ENCODE data around the gene NEURL3. TPM values are rescaled to one million over a fixed set of nuclear protein-coding genes. Genes with fewer than 3 reads are reported as not detected.

NEURL3 gene
- total RNA-seq, 2 donors from 2014 or later = 0.44 TPM; not detected in 1

- H3K9me3 ChIP-seq (ENCODE audit: control insufficient read depth, low read length, poor library complexity, severe bottlenecking) = peaks cover 3% of the 10 kb centered on the region
- Mint-ChIP-seq H3K4me3 (no peak overlapping the region), H3K4me1 (peaks cover 18% of the 10 kb centered on the region), H3K27ac (no peak overlapping the region), H3K27me3 (no peaks in the 10 kb centered on the region), H3K36me3 (ENCODE audit: low read depth) (peaks cover 4% of the 10 kb centered on the region)
- ATAC-seq (no peak), DNase-seq (no peak)
Observed at GRCh38 chr2:96520231-96520630, 15.1 kb upstream of the NEURL3 start.

GRCh38 chr2:96517079-96517478, 11.9 kb upstream of the NEURL3 start:
- peaks cover 4% of the 10 kb centered on the region for H3K36me3 Mint-ChIP-seq (ENCODE audit: low read depth)
- H3K27me3 Mint-ChIP-seq = no peaks in the 10 kb centered on the region
- H3K27ac Mint-ChIP-seq = no peak overlapping the region
- H3K9me3 ChIP-seq (ENCODE audit: control insufficient read depth, low read length, poor library complexity, severe bottlenecking) = peaks cover 3% of the 10 kb centered on the region
- H3K4me3 Mint-ChIP-seq = no peak overlapping the region
- no peak for ATAC-seq
- no peak for DNase-seq
- H3K4me1 Mint-ChIP-seq = peaks cover 2% of the 10 kb centered on the region

GRCh38 chr2:96514521-96514920, 9.4 kb upstream of the NEURL3 start:
- Mint-ChIP-seq H3K4me3 (no peak overlapping the region), H3K27ac (no peak overlapping the region), H3K36me3 (ENCODE audit: low read depth) (peaks cover 4% of the 10 kb centered on the region), H3K4me1 (peaks cover 2% of the 10 kb centered on the region), H3K27me3 (peaks cover 17% of the 10 kb centered on the region)
- no peak for DNase-seq
- peaks cover 3% of the 10 kb centered on the region for H3K9me3 ChIP-seq (ENCODE audit: control insufficient read depth, low read length, poor library complexity, severe bottlenecking)
- ATAC-seq = no peak

- H3K4me1 Mint-ChIP-seq = peaks cover 11% of the 10 kb centered on the region
- ATAC-seq = no peak
Observed at GRCh38 chr2:96512341-96512740, 7.2 kb upstream of the NEURL3 start.

GRCh38 chr2:96511851-96512250, 6.7 kb upstream of the NEURL3 start:
- Mint-ChIP-seq H3K4me3 (no peak overlapping the region), H3K27ac (no peak overlapping the region), H3K4me1 (peaks cover 11% of the 10 kb centered on the region), H3K36me3 (ENCODE audit: low read depth) (peaks cover 2% of the 10 kb centered on the region), H3K27me3 (peaks cover 26% of the 10 kb centered on the region)
- no peaks in the 10 kb centered on the region for H3K9me3 ChIP-seq (ENCODE audit: control insufficient read depth, low read length, poor library complexity, severe bottlenecking)
- ATAC-seq (no peak), DNase-seq (no peak)

More at GRCh38 chr2:96512341-96512740, 7.2 kb upstream of the NEURL3 start:
- no peak for DNase-seq
- H3K27me3 Mint-ChIP-seq = peaks cover 26% of the 10 kb centered on the region
- H3K27ac Mint-ChIP-seq = no peak overlapping the region
- peaks cover 4% of the 10 kb centered on the region for H3K36me3 Mint-ChIP-seq (ENCODE audit: low read depth)
- H3K4me3 Mint-ChIP-seq = no peak overlapping the region
- peaks cover 3% of the 10 kb centered on the region for H3K9me3 ChIP-seq (ENCODE audit: control insufficient read depth, low read length, poor library complexity, severe bottlenecking)

- no peaks in the 10 kb centered on the region for H3K9me3 ChIP-seq (ENCODE audit: control insufficient read depth, low read length, poor library complexity, severe bottlenecking)
- H3K36me3 Mint-ChIP-seq (ENCODE audit: low read depth) = no peaks in the 10 kb centered on the region
- peaks cover 11% of the 10 kb centered on the region for H3K4me1 Mint-ChIP-seq
- H3K27me3 Mint-ChIP-seq = peaks cover 26% of the 10 kb centered on the region
- H3K27ac Mint-ChIP-seq = no peak overlapping the region
- ATAC-seq (no peak), DNase-seq (no peak)
- no peak overlapping the region for H3K4me3 Mint-ChIP-seq
Observed at GRCh38 chr2:96510931-96511595, 5.9 kb upstream of the NEURL3 start.

GRCh38 chr2:96509847-96510230, 4.7 kb upstream of the NEURL3 start:
- Mint-ChIP-seq H3K27ac (no peak overlapping the region), H3K4me3 (no peak overlapping the region), H3K4me1 (peaks cover 9% of the 10 kb centered on the region), H3K27me3 (peaks cover 26% of the 10 kb centered on the region), H3K36me3 (ENCODE audit: low read depth) (no peaks in the 10 kb centered on the region)
- no peak for ATAC-seq
- no peaks in the 10 kb centered on the region for H3K9me3 ChIP-seq (ENCODE audit: control insufficient read depth, low read length, poor library complexity, severe bottlenecking)
- DNase-seq = no peak

- no peaks in the 10 kb centered on the region for H3K36me3 Mint-ChIP-seq (ENCODE audit: low read depth)
- peaks cover 26% of the 10 kb centered on the region for H3K27me3 Mint-ChIP-seq
- ATAC-seq (no peak), DNase-seq (no peak)
- H3K27ac Mint-ChIP-seq = peak overlapping the region; percentile 16
- no peaks in the 10 kb centered on the region for H3K9me3 ChIP-seq (ENCODE audit: control insufficient read depth, low read length, poor library complexity, severe bottlenecking)
- H3K4me3 Mint-ChIP-seq = peak overlapping the region; percentile 68
- peaks cover 9% of the 10 kb centered on the region for H3K4me1 Mint-ChIP-seq
Observed at GRCh38 chr2:96509114-96509846, 4.1 kb upstream of the NEURL3 start.

GRCh38 chr2:96508521-96509113, 3.5 kb upstream of the NEURL3 start:
- no peak for ATAC-seq
- H3K36me3 Mint-ChIP-seq (ENCODE audit: low read depth) = no peaks in the 10 kb centered on the region
- H3K4me1 Mint-ChIP-seq = peaks cover 9% of the 10 kb centered on the region
- no peak for DNase-seq
- H3K4me3 Mint-ChIP-seq = peak overlapping the region; percentile 68
- H3K27ac Mint-ChIP-seq = peak overlapping the region; percentile 16
- H3K27me3 Mint-ChIP-seq = peaks cover 26% of the 10 kb centered on the region
- no peaks in the 10 kb centered on the region for H3K9me3 ChIP-seq (ENCODE audit: control insufficient read depth, low read length, poor library complexity, severe bottlenecking)

- ATAC-seq = peak; percentile 98
- peaks cover 9% of the 10 kb centered on the region for H3K4me1 Mint-ChIP-seq
- peaks cover 26% of the 10 kb centered on the region for H3K27me3 Mint-ChIP-seq
- no peaks in the 10 kb centered on the region for H3K36me3 Mint-ChIP-seq (ENCODE audit: low read depth)
- H3K4me3 Mint-ChIP-seq = peak overlapping the region; percentile 71
- no peaks in the 10 kb centered on the region for H3K9me3 ChIP-seq (ENCODE audit: control insufficient read depth, low read length, poor library complexity, severe bottlenecking)
- peak; percentile 83 to 94 (median 90) for DNase-seq
- H3K27ac Mint-ChIP-seq = peak overlapping the region; percentile 71
Observed at GRCh38 chr2:96507957-96508520, 2.9 kb upstream of the NEURL3 start.

GRCh38 chr2:96506907-96507240, 1.7 kb upstream of the NEURL3 start:
- no peaks in the 10 kb centered on the region for H3K9me3 ChIP-seq (ENCODE audit: control insufficient read depth, low read length, poor library complexity, severe bottlenecking)
- ATAC-seq = no peak
- H3K27me3 Mint-ChIP-seq = peaks cover 26% of the 10 kb centered on the region
- H3K27ac Mint-ChIP-seq = no peak overlapping the region
- peaks cover 15% of the 10 kb centered on the region for H3K4me1 Mint-ChIP-seq
- no peak overlapping the region for H3K4me3 Mint-ChIP-seq
- no peaks in the 10 kb centered on the region for H3K36me3 Mint-ChIP-seq (ENCODE audit: low read depth)
- DNase-seq = no peak

GRCh38 chr2:96506016-96506906, 1.1 kb upstream of the NEURL3 start:
- Mint-ChIP-seq H3K27ac (no peak overlapping the region), H3K4me3 (no peak overlapping the region), H3K4me1 (peaks cover 22% of the 10 kb centered on the region), H3K36me3 (ENCODE audit: low read depth) (no peaks in the 10 kb centered on the region), H3K27me3 (peaks cover 25% of the 10 kb centered on the region)
- no peak for ATAC-seq
- H3K9me3 ChIP-seq (ENCODE audit: control insufficient read depth, low read length, poor library complexity, severe bottlenecking) = no peaks in the 10 kb centered on the region
- no peak for DNase-seq

Data from T-helper 17 cell (primary cell).